Measurements from ENCODE around the gene HIF1A.
"Not testable (repeated sequence)": the region's sequence is repeated elsewhere in the genome, so short reads cannot be mapped to it uniquely, and the experiment has no call there.

The HIF1A gene

GRCh38 chr14:61654026-61654425, 41.3 kb upstream of the HIF1A start:
- Histone ChIP-seq H2AK5ac (ENCODE audit: low read length) (no peak overlapping the region), H4K91ac (ENCODE audit: low read depth, low read length) (no peak overlapping the region), H2AFZ (ENCODE audit: insufficient read depth, low read length, poor library complexity) (no peak overlapping the region), H3K4me2 (ENCODE audit: low read length) (no peak overlapping the region), H3K27ac (ENCODE audit: low read depth, low read length) (no peak overlapping the region), H3K27me3 (ENCODE audit: insufficient read depth, low read length) (no peaks in the 10 kb centered on the region), H3K4ac (ENCODE audit: low read depth, low read length) (no peak overlapping the region), H3K23ac (ENCODE audit: low read length) (no peak overlapping the region), H2BK12ac (ENCODE audit: low read length) (no peak overlapping the region), H3K79me1 (ENCODE audit: low read length) (no peaks in the 10 kb centered on the region), H3K18ac (ENCODE audit: low read length) (no peak overlapping the region), H3K14ac (ENCODE audit: low read length) (no peak overlapping the region), H2BK120ac (ENCODE audit: insufficient read depth, low read length, poor library complexity) (no peak overlapping the region), H3K36me3 (ENCODE audit: control insufficient read depth in 1 of 2, insufficient read depth in 2 of 2, low read length in 2 of 2) (no peaks in the 10 kb centered on the region), H3K9ac (ENCODE audit: low read length) (no peak overlapping the region), H3K4me1 (ENCODE audit: control insufficient read depth in 1 of 2, insufficient read depth in 2 of 2, low read length in 2 of 2) (no peaks in the 10 kb centered on the region), H3K9me3 (ENCODE audit: insufficient read depth, low read depth, low read length) (no peaks in the 10 kb centered on the region), H4K12ac (ENCODE audit: low read depth, low read length) (no peak overlapping the region), H2BK5ac (ENCODE audit: low read depth, low read length, poor library complexity) (no peak overlapping the region), H4K8ac (ENCODE audit: low read depth, low read length) (no peak overlapping the region), H3K4me3 (ENCODE audit: low read depth, low read length) (no peak overlapping the region), H3K79me2 (ENCODE audit: control insufficient read depth, insufficient read depth, low read length, poor library complexity) (no peaks in the 10 kb centered on the region)
- WGBS (ENCODE audit: extremely low coverage, insufficient coverage, insufficient read length) = no CpG with 5 or more reads among the region's 1 CpG
- DNase-seq = no peak

GRCh38 chr14:61655777-61656176, 39.5 kb upstream of the HIF1A start:
- no peaks in the 10 kb centered on the region for H3K4me1 ChIP-seq (ENCODE audit: control insufficient read depth in 1 of 2, insufficient read depth in 2 of 2, low read length in 2 of 2)
- no peak overlapping the region for H2AFZ ChIP-seq (ENCODE audit: insufficient read depth, low read length, poor library complexity)
- H3K27me3 ChIP-seq (ENCODE audit: insufficient read depth, low read length) = no peaks in the 10 kb centered on the region
- no peak overlapping the region for H3K27ac ChIP-seq (ENCODE audit: low read depth, low read length)
- no peak overlapping the region for H2BK5ac ChIP-seq (ENCODE audit: low read depth, low read length, poor library complexity)
- H2BK12ac ChIP-seq (ENCODE audit: low read length) = no peak overlapping the region
- no peaks in the 10 kb centered on the region for H3K9me3 ChIP-seq (ENCODE audit: insufficient read depth, low read depth, low read length)
- no peaks in the 10 kb centered on the region for H3K79me2 ChIP-seq (ENCODE audit: control insufficient read depth, insufficient read depth, low read length, poor library complexity)
- no peak overlapping the region for H2AK5ac ChIP-seq (ENCODE audit: low read length)
- H3K18ac ChIP-seq (ENCODE audit: low read length) = no peak overlapping the region
- no peak overlapping the region for H3K4ac ChIP-seq (ENCODE audit: low read depth, low read length)
- no peak overlapping the region for H2BK120ac ChIP-seq (ENCODE audit: insufficient read depth, low read length, poor library complexity)
- DNase-seq = no peak
- no peak overlapping the region for H3K9ac ChIP-seq (ENCODE audit: low read length)
- no peaks in the 10 kb centered on the region for H3K79me1 ChIP-seq (ENCODE audit: low read length)
- no peak overlapping the region for H3K4me2 ChIP-seq (ENCODE audit: low read length)
- no peaks in the 10 kb centered on the region for H3K36me3 ChIP-seq (ENCODE audit: control insufficient read depth in 1 of 2, insufficient read depth in 2 of 2, low read length in 2 of 2)
- H3K14ac ChIP-seq (ENCODE audit: low read length) = no peak overlapping the region
- H4K8ac ChIP-seq (ENCODE audit: low read depth, low read length) = no peak overlapping the region
- no CpG with 5 or more reads among the region's 3 CpGs for WGBS (ENCODE audit: extremely low coverage, insufficient coverage, insufficient read length)
- no peak overlapping the region for H3K23ac ChIP-seq (ENCODE audit: low read length)
- H3K4me3 ChIP-seq (ENCODE audit: low read depth, low read length) = no peak overlapping the region
- no peak overlapping the region for H4K12ac ChIP-seq (ENCODE audit: low read depth, low read length)
- H4K91ac ChIP-seq (ENCODE audit: low read depth, low read length) = no peak overlapping the region

- H3K4ac ChIP-seq (ENCODE audit: low read depth, low read length) = no peak overlapping the region
- H3K27me3 ChIP-seq (ENCODE audit: insufficient read depth, low read length) = no peaks in the 10 kb centered on the region
- no peak overlapping the region for H3K27ac ChIP-seq (ENCODE audit: low read depth, low read length)
- DNase-seq = no peak
- no peak overlapping the region for H2BK12ac ChIP-seq (ENCODE audit: low read length)
- no peaks in the 10 kb centered on the region for H3K79me2 ChIP-seq (ENCODE audit: control insufficient read depth, insufficient read depth, low read length, poor library complexity)
- no peaks in the 10 kb centered on the region for H3K79me1 ChIP-seq (ENCODE audit: low read length)
- H2BK5ac ChIP-seq (ENCODE audit: low read depth, low read length, poor library complexity) = no peak overlapping the region
- no peaks in the 10 kb centered on the region for H3K36me3 ChIP-seq (ENCODE audit: control insufficient read depth in 1 of 2, insufficient read depth in 2 of 2, low read length in 2 of 2)
- no peak overlapping the region for H3K23ac ChIP-seq (ENCODE audit: low read length)
- H4K12ac ChIP-seq (ENCODE audit: low read depth, low read length) = no peak overlapping the region
- H3K9me3 ChIP-seq (ENCODE audit: insufficient read depth, low read depth, low read length) = no peaks in the 10 kb centered on the region
- no peak overlapping the region for H2AK5ac ChIP-seq (ENCODE audit: low read length)
- no CpG with 5 or more reads among the region's 4 CpGs for WGBS (ENCODE audit: extremely low coverage, insufficient coverage, insufficient read length)
- H4K8ac ChIP-seq (ENCODE audit: low read depth, low read length) = no peak overlapping the region
- H3K14ac ChIP-seq (ENCODE audit: low read length) = no peak overlapping the region
- H3K18ac ChIP-seq (ENCODE audit: low read length) = no peak overlapping the region
- no peak overlapping the region for H3K4me2 ChIP-seq (ENCODE audit: low read length)
- H2BK120ac ChIP-seq (ENCODE audit: insufficient read depth, low read length, poor library complexity) = no peak overlapping the region
- no peak overlapping the region for H2AFZ ChIP-seq (ENCODE audit: insufficient read depth, low read length, poor library complexity)
- no peak overlapping the region for H3K4me3 ChIP-seq (ENCODE audit: low read depth, low read length)
- H4K91ac ChIP-seq (ENCODE audit: low read depth, low read length) = no peak overlapping the region
- H3K4me1 ChIP-seq (ENCODE audit: control insufficient read depth in 1 of 2, insufficient read depth in 2 of 2, low read length in 2 of 2) = no peaks in the 10 kb centered on the region
- no peak overlapping the region for H3K9ac ChIP-seq (ENCODE audit: low read length)
Measured at GRCh38 chr14:61656341-61656740, 39.0 kb upstream of the HIF1A start.

- not testable (repeated sequence) for H3K9ac ChIP-seq (ENCODE audit: low read length); H3K27me3 ChIP-seq (ENCODE audit: insufficient read depth, low read length); H3K23ac ChIP-seq (ENCODE audit: low read length); H3K79me1 ChIP-seq (ENCODE audit: low read length); H2BK5ac ChIP-seq (ENCODE audit: low read depth, low read length, poor library complexity); H3K36me3 ChIP-seq (ENCODE audit: control insufficient read depth in 1 of 2, insufficient read depth in 2 of 2, low read length in 2 of 2); H3K9me3 ChIP-seq (ENCODE audit: insufficient read depth, low read depth, low read length); H3K14ac ChIP-seq (ENCODE audit: low read length); H4K91ac ChIP-seq (ENCODE audit: low read depth, low read length); H2BK120ac ChIP-seq (ENCODE audit: insufficient read depth, low read length, poor library complexity); H2AFZ ChIP-seq (ENCODE audit: insufficient read depth, low read length, poor library complexity); DNase-seq; H3K27ac ChIP-seq (ENCODE audit: low read depth, low read length); H3K4me1 ChIP-seq (ENCODE audit: control insufficient read depth in 1 of 2, insufficient read depth in 2 of 2, low read length in 2 of 2); H3K4me3 ChIP-seq (ENCODE audit: low read depth, low read length); H2BK12ac ChIP-seq (ENCODE audit: low read length); H2AK5ac ChIP-seq (ENCODE audit: low read length); H4K8ac ChIP-seq (ENCODE audit: low read depth, low read length); H3K4ac ChIP-seq (ENCODE audit: low read depth, low read length); H3K79me2 ChIP-seq (ENCODE audit: control insufficient read depth, insufficient read depth, low read length, poor library complexity); H3K4me2 ChIP-seq (ENCODE audit: low read length); H3K18ac ChIP-seq (ENCODE audit: low read length); H4K12ac ChIP-seq (ENCODE audit: low read depth, low read length)
- WGBS (ENCODE audit: extremely low coverage, insufficient coverage, insufficient read length) = no CpG with 5 or more reads among the region's 3 CpGs
Measured at GRCh38 chr14:61658111-61658510, 37.2 kb upstream of the HIF1A start.

All from trophoblast cell (in vitro differentiated cells and primary cell).